Thoracic aorta (tissue), 2 donors: ENCODE measurements around the gene UNCX. TPM values are rescaled to one million over a fixed set of nuclear protein-coding genes. Genes with fewer than 3 reads are reported as not detected.

Source experiments
- ATAC-seq: fragments of 150-250 bp; one replicate; pipeline ENCODE4 v1.8.0; 2017; ENCODE audit warnings: low read depth; ENCODE audit not compliant: insufficient number of reproducible peaks, low FRiP score
- DNase-seq: peaks from one replicate; pipeline ENCODE4 v3.0.0-alpha.2; 2020; ENCODE audit warnings: low spot score
- H3K27ac ChIP-seq, 2 donors: fragments of 200-600 bp; sonication (generic); 1 replicate in 1 of 2; 2 replicates in 1 of 2; pipeline ENCODE4 v1.5.1; 2016; ENCODE audit warnings: mild to moderate bottlenecking in 2 of 2, moderate library complexity in 2 of 2
- H3K27me3 ChIP-seq: fragments of 200-600 bp; sonication (generic); replicated peaks from 2 replicates; pipeline ENCODE4 v1.6.0; 2016; ENCODE audit warnings: mild to moderate bottlenecking; ENCODE audit not compliant: insufficient read depth
- H3K36me3 ChIP-seq: fragments of 200-600 bp; sonication (generic); one replicate; pipeline ENCODE4 v1.5.1; 2016
- H3K4me1 ChIP-seq, 2 donors: fragments of 200-600 bp; sonication (generic); 1 replicate in 1 of 2; 2 replicates in 1 of 2; pipeline versions ENCODE4 v1.5.1 to v1.6.0; 2016; ENCODE audit warnings: low read depth in 2 of 2, mild to moderate bottlenecking in 1 of 2; ENCODE audit not compliant: control insufficient read depth in 1 of 2
- H3K4me3 ChIP-seq: fragments of 200-600 bp; sonication (generic); 2 replicates; pipeline ENCODE4 v1.5.1; 2016; ENCODE audit warnings: mild to moderate bottlenecking
- H3K9me3 ChIP-seq: fragments of 200-600 bp; sonication (generic); 2 replicates; pipeline ENCODE4 v1.5.1; 2016
- CTCF ChIP-seq: fragments of 200-600 bp; sonication (generic); IDR thresholded peaks from one replicate; pipeline ENCODE4 v1.5.1; 2019; ENCODE audit warnings: antibody characterized with exemption
- total RNA-seq, 2 donors: library from RNA; depleted of rRNA; stranded (reverse); fragments of >200 nt; gene quantifications; one replicate each; pipeline versions ENCODE4 v1.1.0 to v1.2.3, GENCODE V29; 2016

UNCX gene
- total RNA-seq, 2 donors from 2014 or later, result not detected

GRCh38 chr7:1218541-1219165, 14.0 kb upstream of the UNCX start:
- no peak overlapping the region for H3K4me3 ChIP-seq
- H3K9me3 ChIP-seq, result no peaks in the 10 kb centered on the region
- H3K36me3 ChIP-seq, result no peaks in the 10 kb centered on the region
- no peak overlapping the region for H3K27ac ChIP-seq
- no peaks in the 10 kb centered on the region for H3K4me1 ChIP-seq
- TF ChIP-seq CTCF, result no peak
- peaks cover 13% of the 10 kb centered on the region for H3K27me3 ChIP-seq
- DNase-seq, result no peak
- ATAC-seq, result no peak

DNA sequence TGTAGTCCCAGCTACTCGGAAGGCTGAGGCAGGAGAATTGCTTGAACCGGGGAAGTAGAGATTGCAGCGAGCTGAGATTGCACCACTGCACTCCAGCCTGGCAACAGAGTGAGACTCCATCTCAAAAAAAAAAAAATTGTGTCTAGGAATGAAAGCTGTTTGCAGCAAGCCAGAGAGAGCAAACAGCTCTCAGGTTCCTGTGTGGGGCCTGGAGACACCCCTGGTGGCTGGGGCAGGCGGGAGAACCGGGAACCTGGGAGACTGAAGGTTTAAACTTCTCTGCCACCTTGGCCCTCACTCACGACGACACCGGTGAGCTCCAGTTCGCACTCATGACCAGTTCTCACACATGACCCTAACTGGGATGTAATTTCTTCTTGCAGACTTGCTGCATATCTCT, 13.2 kb upstream of the UNCX start:
- H3K27ac ChIP-seq, result no peak overlapping the region
- no peak for DNase-seq
- no peaks in the 10 kb centered on the region for H3K36me3 ChIP-seq
- peaks cover 13% of the 10 kb centered on the region for H3K27me3 ChIP-seq
- H3K9me3 ChIP-seq, result no peaks in the 10 kb centered on the region
- H3K4me1 ChIP-seq, result peaks cover 4 to 7% of the 10 kb centered on the region in 2 donors
- no peak for TF ChIP-seq CTCF
- ATAC-seq, result no peak
- no peak overlapping the region for H3K4me3 ChIP-seq

- Histone ChIP-seq H3K4me1 (peaks cover 4 to 8% of the 10 kb centered on the region in 2 donors), H3K27ac (no peak overlapping the region), H3K36me3 (no peaks in the 10 kb centered on the region), H3K27me3 (peaks cover 17% of the 10 kb centered on the region), H3K9me3 (no peaks in the 10 kb centered on the region), H3K4me3 (no peak overlapping the region)
- ATAC-seq, result no peak
- TF ChIP-seq CTCF, result no peak
- no peak for DNase-seq
Observed at GRCh38 chr7:1220000-1220726, 12.5 kb upstream of the UNCX start.

GRCh38 chr7:1220977-1221745, 11.5 kb upstream of the UNCX start:
- Histone ChIP-seq H3K27me3 (peaks cover 17% of the 10 kb centered on the region), H3K9me3 (no peaks in the 10 kb centered on the region), H3K4me3 (no peak overlapping the region), H3K4me1 (peaks cover 4 to 8% of the 10 kb centered on the region in 2 donors), H3K36me3 (no peaks in the 10 kb centered on the region), H3K27ac (no peak overlapping the region)
- TF ChIP-seq CTCF, result no peak
- no peak for DNase-seq
- no peak for ATAC-seq
